ENCODE measurements around the gene SPON2. TPM values are rescaled to one million over a fixed set of nuclear protein-coding genes. Genes with fewer than 3 reads are reported as not detected.

Gene SPON2
- polyA plus RNA-seq, 1 donor (not counting 4 experiments of a cell fraction or from before 2014, with no cell fraction given) = 3.3 TPM

GRCh38 chr4:1152290-1152689 is 20.1 kb downstream of the SPON2 start:
- H3K27me3 ChIP-seq (ENCODE audit: control insufficient read depth, extremely low read depth, insufficient read depth, low read length) = peaks cover 11% of the 10 kb centered on the region
- H3K4me2 ChIP-seq (ENCODE audit: control insufficient read depth, extremely low read depth, insufficient read depth, low read depth, low read length) = no peak overlapping the region
- H3K27ac ChIP-seq (ENCODE audit: control insufficient read depth, insufficient read depth, low read length) = no peak overlapping the region
- FAIRE-seq (no peak), DNase-seq (ENCODE audit: low read depth, low spot score) (no peak)
- H3K9me3 ChIP-seq (ENCODE audit: control insufficient read depth, low read depth, low read length) = peaks cover 2% of the 10 kb centered on the region
- H4K20me1 ChIP-seq (ENCODE audit: control insufficient read depth, extremely low read depth, insufficient read depth, low read length) = peaks cover 2% of the 10 kb centered on the region
- H3K9me1 ChIP-seq (ENCODE audit: control insufficient read depth, extremely low read depth, insufficient read depth, low read length) = no peaks in the 10 kb centered on the region
- dilution Hi-C loops (cut with MboI; ENCODE audit: extremely low pct_ligation_motif_present, low sequenced_read_pairs) = no loop called here
- no peaks in the 10 kb centered on the region for H3K79me2 ChIP-seq (ENCODE audit: control insufficient read depth, insufficient read depth, low read length)
- no peak overlapping the region for H3K9ac ChIP-seq (ENCODE audit: control insufficient read depth, extremely low read depth, insufficient read depth, low read length)
- H3K4me1 ChIP-seq (ENCODE audit: control insufficient read depth, extremely low read depth, insufficient read depth, low read length) = no peaks in the 10 kb centered on the region
- no peak for TF ChIP-seq CTCF (optimal IDR thresholded peaks at IDR 0.05 in 1 of 3, IDR thresholded peaks at IDR 0.05 in 1 of 3, conservative IDR thresholded peaks at IDR 0.05 in 1 of 3; ENCODE audit: extremely low read depth in 1 of 3, insufficient read depth in 2 of 3, low read length in 3 of 3)
- no peak overlapping the region for H3K4me3 ChIP-seq (ENCODE audit: control insufficient read depth in 2 of 3, extremely low read depth in 1 of 3, insufficient read depth in 2 of 3, low read depth in 1 of 3, low read length in 3 of 3)
- no peaks in the 10 kb centered on the region for H3K36me3 ChIP-seq (ENCODE audit: control insufficient read depth in 2 of 2, extremely low read depth in 1 of 2, insufficient read depth in 2 of 2, low read length in 2 of 2)
- no peak overlapping the region for H2AFZ ChIP-seq (ENCODE audit: control insufficient read depth, low read length)

GRCh38 chr4:1151541-1151940 is 20.8 kb downstream of the SPON2 start:
- no peaks in the 10 kb centered on the region for H3K36me3 ChIP-seq (ENCODE audit: control insufficient read depth in 2 of 2, extremely low read depth in 1 of 2, insufficient read depth in 2 of 2, low read length in 2 of 2)
- no peaks in the 10 kb centered on the region for H3K4me1 ChIP-seq (ENCODE audit: control insufficient read depth, extremely low read depth, insufficient read depth, low read length)
- H3K9ac ChIP-seq (ENCODE audit: control insufficient read depth, extremely low read depth, insufficient read depth, low read length) = no peak overlapping the region
- H2AFZ ChIP-seq (ENCODE audit: control insufficient read depth, low read length) = no peak overlapping the region
- no peaks in the 10 kb centered on the region for H3K79me2 ChIP-seq (ENCODE audit: control insufficient read depth, insufficient read depth, low read length)
- H3K27ac ChIP-seq (ENCODE audit: control insufficient read depth, insufficient read depth, low read length) = no peak overlapping the region
- DNase-seq (ENCODE audit: low read depth, low spot score) = no peak
- no peaks in the 10 kb centered on the region for H3K9me1 ChIP-seq (ENCODE audit: control insufficient read depth, extremely low read depth, insufficient read depth, low read length)
- no peak overlapping the region for H3K4me2 ChIP-seq (ENCODE audit: control insufficient read depth, extremely low read depth, insufficient read depth, low read depth, low read length)
- H4K20me1 ChIP-seq (ENCODE audit: control insufficient read depth, extremely low read depth, insufficient read depth, low read length) = peaks cover 2% of the 10 kb centered on the region
- H3K9me3 ChIP-seq (ENCODE audit: control insufficient read depth, low read depth, low read length) = peaks cover 2% of the 10 kb centered on the region
- FAIRE-seq = no peak
- no peak for TF ChIP-seq EZH2 (IDR thresholded peaks at IDR 0.05; ENCODE audit: low read length)
- TF ChIP-seq CTCF (optimal IDR thresholded peaks at IDR 0.05 in 1 of 3, IDR thresholded peaks at IDR 0.05 in 1 of 3, conservative IDR thresholded peaks at IDR 0.05 in 1 of 3; ENCODE audit: extremely low read depth in 1 of 3, insufficient read depth in 2 of 3, low read length in 3 of 3) = no peak
- H3K4me3 ChIP-seq (ENCODE audit: control insufficient read depth in 2 of 3, extremely low read depth in 1 of 3, insufficient read depth in 2 of 3, low read depth in 1 of 3, low read length in 3 of 3) = no peak overlapping the region
- peaks cover 11% of the 10 kb centered on the region for H3K27me3 ChIP-seq (ENCODE audit: control insufficient read depth, extremely low read depth, insufficient read depth, low read length)
- dilution Hi-C loops (cut with MboI; ENCODE audit: extremely low pct_ligation_motif_present, low sequenced_read_pairs) = no loop called here

Data from keratinocyte (primary cell).